ENCODE measurements around the gene ANKRD24. TPM values are rescaled to one million over a fixed set of nuclear protein-coding genes. Genes with fewer than 3 reads are reported as not detected.
A peak's percentile ranks its signal among the peaks of the same experiment; 100 is the strongest.

The ANKRD24 gene
- total and polyA plus RNA-seq, 4 donors, result 0.28 to 2.5 (median 1.4) TPM

DNA sequence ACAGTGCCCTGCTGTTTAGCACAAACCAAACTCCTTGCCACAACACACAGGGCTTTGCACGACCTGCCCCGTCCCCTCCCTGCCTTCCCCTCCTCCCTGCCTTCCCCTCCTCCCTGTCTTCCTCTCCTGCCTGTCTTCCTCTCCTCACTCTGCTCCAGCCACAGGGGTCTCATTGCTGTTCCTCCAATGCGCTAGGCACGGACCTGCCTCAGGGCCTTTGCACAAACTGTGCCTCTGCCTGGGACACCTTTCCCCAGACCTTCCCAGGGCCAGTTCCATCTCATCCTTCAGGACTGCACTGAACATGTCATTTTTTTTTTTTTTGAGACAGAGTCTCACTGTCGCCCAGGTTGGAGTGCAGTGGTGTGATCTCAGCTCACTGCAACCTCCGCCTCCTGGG, 30.9 kb upstream of the ANKRD24 start:
- H3K27me3 ChIP-seq (ENCODE audit: control insufficient read depth in 4 of 4, insufficient read depth in 4 of 4, low read length in 3 of 4), result no peaks in the 10 kb centered on the region
- H3K4me1 ChIP-seq (ENCODE audit: control insufficient read depth in 4 of 4, insufficient read depth in 4 of 4, low read length in 3 of 4), result peaks cover 2 to 36% (median 27%) of the 10 kb centered on the region in 4 donors
- H3K4me3 ChIP-seq (ENCODE audit: low read depth in 1 of 3, low read length in 3 of 3), result no peak overlapping the region
- peak overlapping the region; percentile 41 to 54 for H3K27ac ChIP-seq (ENCODE audit: low read depth in 1 of 2, low read length in 2 of 2)
- 67% methylated on average over 6 of the region's 6 CpGs for WGBS
- no peak for DNase-seq (ENCODE audit: low spot score)
- no peak overlapping the region for H3K9ac ChIP-seq (ENCODE audit: low read depth in 1 of 2, low read length in 2 of 2)
- no peaks in the 10 kb centered on the region for H3K9me3 ChIP-seq (ENCODE audit: control insufficient read depth in 4 of 4, low read length in 3 of 4)
- TF ChIP-seq FOXA1 (IDR thresholded peaks at IDR 0.05) (no peak), JUND (IDR thresholded peaks at IDR 0.05) (no peak), TAF1 (conservative IDR thresholded peaks at IDR 0.05) (no peak), REST (IDR thresholded peaks at IDR 0.05) (no peak), YY1 (IDR thresholded peaks at IDR 0.05) (no peak), NR2F2 (IDR thresholded peaks at IDR 0.05) (no peak), FOXA2 (IDR thresholded peaks at IDR 0.05) (no peak), RAD21 (IDR thresholded peaks at IDR 0.05) (no peak), SP1 (IDR thresholded peaks at IDR 0.05) (no peak), HNF4A (conservative IDR thresholded peaks at IDR 0.05) (peak in 1 of 2 donors; percentile 27), RXRA (IDR thresholded peaks at IDR 0.05) (peak in 1 of 2 donors; percentile 38)
- TF ChIP-seq, protein P1, sequence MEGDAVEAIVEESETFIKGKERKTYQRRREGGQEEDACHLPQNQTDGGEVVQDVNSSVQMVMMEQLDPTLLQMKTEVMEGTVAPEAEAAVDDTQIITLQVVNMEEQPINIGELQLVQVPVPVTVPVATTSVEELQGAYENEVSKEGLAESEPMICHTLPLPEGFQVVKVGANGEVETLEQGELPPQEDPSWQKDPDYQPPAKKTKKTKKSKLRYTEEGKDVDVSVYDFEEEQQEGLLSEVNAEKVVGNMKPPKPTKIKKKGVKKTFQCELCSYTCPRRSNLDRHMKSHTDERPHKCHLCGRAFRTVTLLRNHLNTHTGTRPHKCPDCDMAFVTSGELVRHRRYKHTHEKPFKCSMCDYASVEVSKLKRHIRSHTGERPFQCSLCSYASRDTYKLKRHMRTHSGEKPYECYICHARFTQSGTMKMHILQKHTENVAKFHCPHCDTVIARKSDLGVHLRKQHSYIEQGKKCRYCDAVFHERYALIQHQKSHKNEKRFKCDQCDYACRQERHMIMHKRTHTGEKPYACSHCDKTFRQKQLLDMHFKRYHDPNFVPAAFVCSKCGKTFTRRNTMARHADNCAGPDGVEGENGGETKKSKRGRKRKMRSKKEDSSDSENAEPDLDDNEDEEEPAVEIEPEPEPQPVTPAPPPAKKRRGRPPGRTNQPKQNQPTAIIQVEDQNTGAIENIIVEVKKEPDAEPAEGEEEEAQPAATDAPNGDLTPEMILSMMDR (IDR thresholded peaks at IDR 0.05; ENCODE audit: low read depth, low read length, missing input control), result no peak
- TF ChIP-seq, protein P2, sequence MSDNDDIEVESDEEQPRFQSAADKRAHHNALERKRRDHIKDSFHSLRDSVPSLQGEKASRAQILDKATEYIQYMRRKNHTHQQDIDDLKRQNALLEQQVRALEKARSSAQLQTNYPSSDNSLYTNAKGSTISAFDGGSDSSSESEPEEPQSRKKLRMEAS (IDR thresholded peaks at IDR 0.05), result no peak
- peaks cover 0 to 1% (median under 1%) of the 10 kb centered on the region in 4 donors for H3K36me3 ChIP-seq (ENCODE audit: control insufficient read depth in 4 of 4, insufficient read depth in 3 of 4, low read depth in 1 of 4, low read length in 3 of 4)

GRCh38 chr19:4152241-4152998, 30.1 kb upstream of the ANKRD24 start:
- Histone ChIP-seq H3K27ac (ENCODE audit: low read depth in 1 of 2, low read length in 2 of 2) (peak overlapping the region; percentile 83 to 89), H3K36me3 (ENCODE audit: control insufficient read depth in 4 of 4, insufficient read depth in 3 of 4, low read depth in 1 of 4, low read length in 3 of 4) (peaks cover 2 to 8% (median 4%) of the 10 kb centered on the region in 4 donors), H3K4me1 (ENCODE audit: control insufficient read depth in 4 of 4, insufficient read depth in 4 of 4, low read length in 3 of 4) (peaks cover 2 to 44% (median 35%) of the 10 kb centered on the region in 4 donors), H3K4me3 (ENCODE audit: low read depth in 1 of 3, low read length in 3 of 3) (peak overlapping the region in 1 of 3 donors; percentile 23), H3K27me3 (ENCODE audit: control insufficient read depth in 4 of 4, insufficient read depth in 4 of 4, low read length in 3 of 4) (no peaks in the 10 kb centered on the region), H3K9ac (ENCODE audit: low read depth in 1 of 2, low read length in 2 of 2) (no peak overlapping the region), H3K9me3 (ENCODE audit: control insufficient read depth in 4 of 4, low read length in 3 of 4) (no peaks in the 10 kb centered on the region)
- no peak for DNase-seq (ENCODE audit: low spot score)
- 46% methylated on average over 10 of the region's 10 CpGs for WGBS
- peak in 1 of 2 donors; percentile 20 for TF ChIP-seq EGR1 (IDR thresholded peaks at IDR 0.05; ENCODE audit: low read depth in 2 of 2)
- TF ChIP-seq RAD21 (IDR thresholded peaks at IDR 0.05), result no peak
- no peak for TF ChIP-seq NR2F2 (IDR thresholded peaks at IDR 0.05)
- peak; percentile 15 for TF ChIP-seq ATF3 (IDR thresholded peaks at IDR 0.05)
- peak; percentile 52 for TF ChIP-seq YY1 (IDR thresholded peaks at IDR 0.05)
- TF ChIP-seq JUND (IDR thresholded peaks at IDR 0.05), result peak in 1 of 2 donors; percentile 41
- peak; percentile 38 to 93 for TF ChIP-seq RXRA (IDR thresholded peaks at IDR 0.05)
- TF ChIP-seq, protein P1 (IDR thresholded peaks at IDR 0.05; ENCODE audit: low read depth, low read length, missing input control), result no peak
- TF ChIP-seq FOXA1 (IDR thresholded peaks at IDR 0.05), result peak; percentile 34
- no peak for TF ChIP-seq HNF4G (IDR thresholded peaks at IDR 0.05)
- no peak for TF ChIP-seq GABPA (IDR thresholded peaks at IDR 0.05 in 1 of 2, conservative IDR thresholded peaks at IDR 0.05 in 1 of 2)
- TF ChIP-seq HNF4A (conservative IDR thresholded peaks at IDR 0.05), result peak in 1 of 2 donors; percentile 85
- TF ChIP-seq, protein P2 (IDR thresholded peaks at IDR 0.05), result peak; percentile 81
- peak; percentile 61 for TF ChIP-seq FOXA2 (IDR thresholded peaks at IDR 0.05)
- no peak for TF ChIP-seq REST (IDR thresholded peaks at IDR 0.05)
- TF ChIP-seq TAF1 (conservative IDR thresholded peaks at IDR 0.05), result no peak

All from liver (tissue), 9 donors.